Activated T-cell treated with anti-CD3 and anti-CD28 coated beads, Interleukin-2, amount 50 U/mL, for 48 hours (primary cell): ENCODE results near the gene CCL3.
A peak's percentile ranks its signal among the peaks of the same experiment; 100 is the strongest.
"Not testable (repeated sequence)": the region's sequence is repeated elsewhere in the genome, so short reads cannot be mapped to it uniquely, and the experiment has no call there.

Experiments used
- DNase-seq, 2 experiments: peaks; one replicate each; pipeline ENCODE4 v3.0.0-alpha.2; 2020

CCL3 gene

GRCh38 chr17:36083691-36084090 lies 6.3 kb downstream of the CCL3 start:
- DNase-seq: not testable (repeated sequence)

- peak; percentile 65 to 69 for DNase-seq
These were observed 7.3 kb downstream of the CCL3 start for GRCh38 chr17:36082482-36083120.

DNA sequence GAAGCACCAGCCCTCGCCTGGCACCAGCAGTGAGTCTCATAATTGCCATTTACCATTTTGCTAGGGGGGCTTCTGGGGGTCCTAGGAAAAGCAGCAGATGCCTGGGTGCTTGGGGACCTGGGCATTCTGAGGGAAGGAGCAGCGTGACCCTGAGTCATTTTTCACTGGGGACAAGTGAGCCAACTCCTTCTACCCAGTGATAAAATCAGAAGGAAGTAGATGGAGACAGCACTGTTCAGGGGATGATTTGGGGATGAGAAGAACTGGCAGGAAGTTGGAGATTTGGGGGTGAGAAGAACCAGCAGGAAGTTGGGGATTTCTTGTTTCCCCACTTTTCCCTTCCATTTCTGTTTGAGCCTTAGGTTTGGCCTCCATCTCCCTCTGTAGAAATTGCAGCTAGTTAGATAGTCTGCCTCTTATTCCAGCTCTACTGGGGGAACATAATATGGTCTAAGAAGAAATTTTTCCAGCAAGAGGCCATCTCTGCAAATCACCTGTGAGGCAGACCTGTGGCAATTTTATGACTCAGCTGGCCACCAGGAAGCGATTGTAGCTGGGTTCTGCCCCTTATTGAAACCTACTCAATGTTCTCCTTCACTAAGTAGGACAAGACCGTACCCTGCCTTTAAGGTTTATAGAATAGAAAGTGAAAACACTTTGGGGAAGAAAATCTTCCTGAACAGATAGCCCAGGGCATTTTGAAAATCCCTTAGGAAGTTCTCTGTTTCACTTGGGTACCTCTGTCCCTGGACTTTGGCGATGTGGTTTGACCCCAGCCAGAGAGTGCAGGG lies 8.1 kb downstream of the CCL3 start:
- DNase-seq: not testable (repeated sequence)

DNA sequence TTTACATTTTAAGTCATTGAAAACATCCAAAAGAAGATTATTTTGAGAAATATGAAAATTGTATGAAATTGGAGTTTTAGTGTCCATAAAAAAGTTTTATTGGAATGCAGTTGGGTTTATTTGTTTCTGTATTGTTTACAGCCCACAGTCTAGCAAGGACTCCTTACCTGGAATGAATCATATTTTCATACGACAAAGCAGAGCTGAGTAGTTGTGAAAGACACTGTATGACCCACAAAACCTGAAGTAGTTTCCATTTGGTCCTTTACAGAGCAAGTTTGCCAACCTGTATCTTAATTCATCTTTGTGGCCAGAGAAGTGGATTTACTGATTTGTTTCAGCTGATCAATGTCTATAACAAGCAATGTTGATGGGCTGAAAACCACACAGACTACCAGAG lies 15.6 kb downstream of the CCL3 start:
- DNase-seq: no peak

- peak; percentile 90 to 92 for DNase-seq
These were observed 17.4 kb downstream of the CCL3 start for GRCh38 chr17:36072431-36073121.

GRCh38 chr17:36071751-36072150 lies 18.2 kb downstream of the CCL3 start:
- no peak for DNase-seq

GRCh38 chr17:36070427-36070826 lies 19.5 kb downstream of the CCL3 start:
- DNase-seq: no peak

- no peak for DNase-seq
These were observed 20.8 kb downstream of the CCL3 start for GRCh38 chr17:36069136-36069535.

DNA sequence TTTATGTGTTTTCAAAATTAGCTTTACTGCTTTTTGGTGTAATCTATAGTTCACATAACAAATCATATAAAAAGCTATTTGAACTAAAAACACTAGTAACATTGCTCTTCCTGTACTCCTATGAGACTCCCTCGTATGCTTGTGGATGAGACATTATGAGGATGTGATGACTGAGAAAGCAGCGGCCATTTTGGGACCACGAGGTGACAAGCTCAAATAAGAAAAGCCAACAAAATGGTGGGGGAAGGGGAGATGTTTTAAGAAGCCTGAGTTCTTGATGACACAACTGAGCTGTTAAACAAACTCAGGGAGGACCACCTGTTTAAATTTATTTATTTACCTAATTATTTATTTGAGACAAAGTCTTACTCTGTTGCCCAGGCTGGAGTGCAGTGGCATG lies 21.4 kb downstream of the CCL3 start:
- DNase-seq: no peak

DNA sequence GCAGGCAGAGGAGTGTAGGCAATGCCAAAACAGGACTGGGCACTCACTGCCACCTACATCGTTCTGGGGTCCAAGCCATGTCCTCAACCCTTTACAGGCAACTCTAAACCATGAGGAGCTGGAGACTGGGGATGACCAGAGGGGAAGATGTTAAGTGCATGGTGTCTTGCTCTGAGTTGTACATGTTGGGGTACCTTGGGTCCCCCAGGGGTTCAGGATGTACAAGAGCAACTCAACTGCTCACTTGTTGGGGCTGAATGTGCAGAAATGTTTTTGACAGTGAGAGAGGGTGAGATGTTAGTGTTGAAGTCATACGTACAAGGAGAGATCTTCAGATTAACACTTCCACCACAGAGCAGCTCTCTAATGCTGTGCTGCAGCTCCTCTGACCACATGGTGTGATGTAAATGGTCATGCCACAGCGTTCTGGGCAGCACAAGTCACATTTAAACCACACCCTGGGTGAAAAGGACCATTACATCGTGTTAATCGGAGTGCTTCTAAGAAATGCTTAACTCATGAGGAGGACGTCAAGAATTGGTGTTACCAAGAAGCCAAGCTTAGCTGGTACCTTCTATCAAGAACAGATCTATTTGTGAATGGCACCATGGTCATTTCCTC lies 23.5 kb downstream of the CCL3 start:
- DNase-seq: no peak

DNA sequence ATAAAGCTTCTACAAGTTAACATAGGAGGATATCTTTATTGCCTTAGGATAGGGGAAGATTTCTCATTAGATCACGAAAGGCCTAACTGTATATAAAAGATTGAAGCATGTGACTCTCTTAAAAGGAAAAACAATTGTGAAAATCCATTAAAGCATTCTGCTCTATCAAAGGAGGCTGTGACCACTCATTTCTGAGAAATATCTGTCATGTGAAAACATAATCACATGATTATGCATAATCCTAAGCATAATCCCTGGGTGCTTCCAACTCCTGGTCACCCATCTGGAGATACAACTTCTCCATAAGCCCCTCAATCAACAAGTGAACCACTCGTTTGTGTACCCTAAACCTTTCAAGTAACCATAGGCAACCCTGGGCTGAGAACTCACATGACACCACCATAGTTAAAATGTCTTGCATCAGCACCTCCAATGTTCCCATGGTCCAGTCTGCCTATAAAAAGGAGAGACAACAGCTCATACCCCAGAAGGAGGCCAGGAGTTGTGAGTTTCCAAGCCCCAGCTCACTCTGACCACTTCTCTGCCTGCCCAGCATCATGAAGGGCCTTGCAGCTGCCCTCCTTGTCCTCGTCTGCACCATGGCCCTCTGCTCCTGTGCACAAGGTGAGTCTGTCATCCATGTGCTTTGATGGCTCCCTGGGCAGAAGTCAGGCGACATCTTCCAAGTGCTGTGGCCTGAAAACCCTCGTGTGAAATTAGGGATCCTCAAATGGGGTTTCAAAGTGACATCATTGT lies 26.0 kb downstream of the CCL3 start, which contains the start of gene CCL18:
Gene CCL18 (plus strand): TSS at position 487 of the 756 bp plus-strand sequence. CDS start 71 bp downstream, at position 558.
- DNase-seq: no peak

GRCh38 chr17:36060816-36061215 lies 29.1 kb downstream of the CCL3 start:
- DNase-seq: no peak

GRCh38 chr17:36059406-36059805 lies 30.5 kb downstream of the CCL3 start:
- no peak for DNase-seq

DNA sequence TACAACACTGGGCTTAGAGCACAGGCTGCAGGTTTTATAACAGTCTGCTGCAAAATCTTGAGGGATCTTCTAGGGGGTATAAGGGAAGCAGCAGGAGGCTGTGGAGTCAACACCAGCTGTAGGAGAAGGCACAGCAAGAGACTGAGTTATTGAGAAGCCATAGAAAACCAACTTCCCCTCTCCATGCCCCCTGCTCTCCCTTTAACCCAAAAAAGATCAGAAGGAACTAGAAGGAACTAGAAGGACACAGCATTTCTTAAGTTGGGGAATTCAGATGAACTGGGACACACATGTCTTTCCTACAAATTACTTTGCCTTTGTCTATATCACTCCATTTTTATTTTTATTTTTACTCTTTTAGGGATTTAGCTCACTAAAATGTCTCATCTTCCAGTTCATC lies 32.0 kb downstream of the CCL3 start:
- DNase-seq: no peak

- DNase-seq: no peak
These were observed 33.9 kb downstream of the CCL3 start for GRCh38 chr17:36055921-36056520.

GRCh38 chr17:36055171-36055570 lies 34.8 kb downstream of the CCL3 start:
- no peak for DNase-seq

GRCh38 chr17:36049643-36050042 lies 40.3 kb downstream of the CCL3 start:
- no peak for DNase-seq

- DNase-seq: no peak
These were observed 41.9 kb downstream of the CCL3 start for GRCh38 chr17:36048066-36048465.
